GM18526 (cell line): ENCODE data around the gene LIPA.

Source experiments
- POLR2A ChIP-seq: IDR thresholded peaks from 3 replicates; pipeline ENCODE4 v1.6.1; 2011; ENCODE audit not compliant: insufficient read length; ENCODE audit errors: extremely low read depth

Gene LIPA

DNA sequence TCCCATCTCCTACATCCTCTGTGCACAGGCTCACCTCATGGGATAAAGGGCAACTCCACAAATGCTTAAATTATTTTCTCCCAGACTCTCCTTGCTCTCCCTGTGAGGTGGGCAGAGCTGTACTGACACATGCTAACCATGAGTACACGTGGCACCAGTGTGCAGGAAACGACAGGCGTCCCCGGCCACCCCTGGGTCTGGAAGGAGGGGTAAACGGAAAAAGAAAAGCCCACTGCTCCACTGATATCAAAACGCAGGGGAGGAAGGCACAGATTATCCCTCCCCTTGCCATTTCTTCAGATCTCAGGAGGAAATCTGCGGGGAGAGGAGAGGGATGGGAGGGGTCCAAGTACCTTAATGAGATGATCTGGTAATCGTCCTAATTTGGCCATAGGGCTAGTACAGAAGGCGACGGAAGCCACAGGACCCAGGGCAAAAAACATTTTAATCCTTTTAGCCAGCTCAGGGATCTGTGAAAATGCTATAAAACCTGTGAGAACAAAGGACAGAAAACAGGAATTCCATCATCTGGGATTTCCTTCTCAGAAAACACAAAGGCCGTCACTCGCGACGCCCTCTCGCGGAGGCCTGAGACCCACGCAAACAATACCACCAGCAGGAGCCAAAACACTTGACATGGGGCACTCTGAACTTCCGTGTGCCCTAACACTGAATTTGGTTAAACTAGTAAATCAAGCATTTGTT, 26.7 kb downstream of the LIPA start:
- no peak for TF ChIP-seq POLR2A

- no peak for TF ChIP-seq POLR2A
Measured at GRCh38 chr10:89221919-89222318, 29.7 kb downstream of the LIPA start.

DNA sequence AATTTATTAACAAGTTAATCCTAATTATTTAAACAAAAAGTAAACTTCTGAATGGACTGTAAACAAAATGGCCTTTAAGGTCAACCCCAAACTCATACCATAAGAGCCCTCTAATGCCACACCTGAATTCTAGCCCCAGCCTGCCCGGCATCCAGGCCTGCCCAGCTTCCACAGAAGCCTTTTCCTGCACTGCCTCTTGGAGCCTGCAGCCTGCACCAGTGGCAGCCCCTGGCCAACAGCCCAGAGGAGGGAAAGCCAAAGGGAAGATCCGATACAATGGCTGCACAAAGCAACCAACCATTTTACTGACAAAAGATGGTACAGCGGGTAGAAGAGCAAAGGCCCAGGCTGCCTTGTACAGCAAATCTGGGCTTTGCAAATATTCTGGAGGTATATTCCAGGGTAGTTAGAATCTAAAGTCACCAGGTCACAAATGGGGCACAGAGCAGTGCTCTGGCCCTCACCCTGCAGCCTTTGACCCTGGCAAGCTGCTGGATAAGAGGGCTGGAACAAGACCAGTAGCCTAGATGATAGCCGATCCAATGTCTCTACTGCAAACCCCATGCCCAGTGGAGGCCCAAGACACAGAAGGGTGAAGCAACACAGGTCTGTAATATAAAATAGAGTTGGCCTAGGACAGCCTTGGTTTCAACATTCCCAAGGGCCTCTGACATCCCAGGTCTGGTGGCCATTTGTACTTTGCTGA, 31.9 kb downstream of the LIPA start:
- TF ChIP-seq POLR2A: no peak

DNA sequence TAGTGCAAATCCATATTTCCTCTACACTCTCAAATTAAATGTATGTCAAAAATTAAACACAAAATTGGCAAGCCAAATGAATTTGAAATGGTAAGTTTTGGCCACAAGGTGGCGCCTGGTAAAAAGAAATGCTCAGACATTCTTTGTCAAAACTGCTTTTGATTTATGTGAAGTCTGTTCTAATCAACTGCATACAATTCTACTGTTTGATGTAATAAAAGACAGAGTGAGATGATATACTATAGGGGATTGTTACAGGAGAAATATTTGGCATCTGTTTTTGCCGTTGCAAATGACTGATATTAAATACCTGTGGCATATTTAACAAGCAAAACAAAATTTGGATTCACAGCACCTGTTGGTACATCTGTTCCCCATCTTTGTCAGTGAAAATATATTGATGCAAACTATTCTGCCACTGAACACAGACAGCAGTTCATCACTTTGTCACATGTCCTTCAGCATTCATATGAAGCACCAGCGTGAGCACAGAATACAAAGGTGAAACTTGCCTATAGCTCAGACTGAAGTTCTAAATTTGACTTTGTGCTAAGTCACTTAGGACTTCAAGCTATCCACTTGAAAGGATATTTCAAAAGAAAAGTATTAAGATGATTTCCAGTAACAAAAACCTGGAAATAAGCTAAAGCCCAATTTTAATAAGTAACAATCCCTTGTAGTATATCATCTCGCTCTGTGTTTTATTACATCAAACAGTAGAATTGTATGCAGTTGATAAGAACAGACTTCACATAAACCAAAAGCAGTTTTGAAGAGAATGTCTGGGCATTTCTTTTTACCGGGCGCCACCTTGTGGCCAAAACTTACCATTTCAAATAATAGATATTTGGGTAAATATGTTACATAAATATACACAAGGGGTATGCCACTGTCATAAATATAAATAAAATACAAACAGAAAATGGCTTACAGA, 34.3 kb downstream of the LIPA start:
- TF ChIP-seq POLR2A: no peak

DNA sequence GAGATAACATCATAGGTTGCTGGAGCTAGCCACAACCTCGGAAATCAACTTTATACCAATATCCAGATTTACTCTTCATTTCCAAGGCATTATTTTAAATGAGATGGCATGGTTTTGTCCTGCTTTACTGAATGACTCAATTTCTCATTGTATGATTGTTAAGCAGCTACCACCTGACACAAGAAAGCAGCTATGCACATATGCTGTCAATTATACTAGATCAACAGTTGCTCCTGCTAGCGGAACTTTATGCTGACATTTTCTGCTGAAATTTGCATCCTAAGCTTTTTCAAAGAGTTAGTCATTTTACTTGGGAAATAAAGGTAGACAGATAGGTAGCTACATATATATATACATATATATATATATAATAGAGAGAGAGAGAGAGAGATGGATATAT, 35.5 kb downstream of the LIPA start:
- TF ChIP-seq POLR2A: no peak

GRCh38 chr10:89215511-89215910, 36.1 kb downstream of the LIPA start:
- no peak for TF ChIP-seq POLR2A

- no peak for TF ChIP-seq POLR2A
Measured at GRCh38 chr10:89214566-89215165, 36.9 kb downstream of the LIPA start.

DNA sequence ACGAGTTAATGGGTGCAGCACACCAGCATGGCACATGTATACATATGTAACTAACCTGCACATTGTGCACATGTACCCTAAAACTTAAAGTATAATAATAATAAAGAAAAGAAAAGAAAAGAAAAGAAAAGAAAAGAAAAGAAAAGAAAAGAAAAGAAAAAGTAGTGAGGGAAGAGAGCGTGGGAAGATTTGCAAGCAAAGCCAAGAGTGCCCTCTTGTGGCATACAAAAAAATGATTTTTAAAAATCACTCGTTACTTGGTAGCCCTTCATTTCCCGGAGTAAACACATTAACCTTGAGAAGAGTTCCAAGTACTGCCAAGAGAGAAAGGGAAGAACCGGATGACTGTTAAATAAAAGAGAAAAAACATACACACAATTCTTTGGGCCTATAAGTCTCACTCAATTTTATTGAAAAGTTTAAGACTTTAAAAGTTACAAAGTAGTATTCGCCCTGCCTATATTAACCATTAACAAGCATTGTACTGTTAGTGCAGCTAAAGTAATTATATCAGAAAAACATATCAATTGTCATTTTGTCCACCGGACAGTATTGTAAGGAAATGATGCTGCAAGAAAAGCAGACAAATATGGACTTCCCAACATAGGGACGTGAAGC, 38.3 kb downstream of the LIPA start:
- TF ChIP-seq POLR2A: no peak

- no peak for TF ChIP-seq POLR2A
Measured at GRCh38 chr10:89210794-89211425, 40.7 kb downstream of the LIPA start.

DNA sequence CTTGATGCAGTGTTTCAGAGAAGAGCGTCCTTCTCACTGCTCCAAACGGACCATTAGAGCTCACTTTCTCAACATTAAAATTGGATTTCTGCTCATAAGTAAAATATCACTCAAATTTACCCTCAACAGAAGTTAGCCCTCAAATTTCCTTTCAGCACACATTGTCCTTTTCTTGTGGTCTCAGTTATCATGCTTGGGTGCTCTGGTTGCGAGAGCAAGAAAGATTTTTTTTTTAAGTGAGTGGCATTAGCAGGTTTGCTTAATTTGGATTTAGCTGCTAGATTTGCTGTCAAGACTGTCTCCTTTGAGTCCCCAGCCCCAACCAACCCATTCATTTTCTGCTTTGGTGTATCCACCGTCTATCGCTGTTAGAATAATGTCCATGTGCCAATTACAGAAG, 41.9 kb downstream of the LIPA start:
- no peak for TF ChIP-seq POLR2A

DNA sequence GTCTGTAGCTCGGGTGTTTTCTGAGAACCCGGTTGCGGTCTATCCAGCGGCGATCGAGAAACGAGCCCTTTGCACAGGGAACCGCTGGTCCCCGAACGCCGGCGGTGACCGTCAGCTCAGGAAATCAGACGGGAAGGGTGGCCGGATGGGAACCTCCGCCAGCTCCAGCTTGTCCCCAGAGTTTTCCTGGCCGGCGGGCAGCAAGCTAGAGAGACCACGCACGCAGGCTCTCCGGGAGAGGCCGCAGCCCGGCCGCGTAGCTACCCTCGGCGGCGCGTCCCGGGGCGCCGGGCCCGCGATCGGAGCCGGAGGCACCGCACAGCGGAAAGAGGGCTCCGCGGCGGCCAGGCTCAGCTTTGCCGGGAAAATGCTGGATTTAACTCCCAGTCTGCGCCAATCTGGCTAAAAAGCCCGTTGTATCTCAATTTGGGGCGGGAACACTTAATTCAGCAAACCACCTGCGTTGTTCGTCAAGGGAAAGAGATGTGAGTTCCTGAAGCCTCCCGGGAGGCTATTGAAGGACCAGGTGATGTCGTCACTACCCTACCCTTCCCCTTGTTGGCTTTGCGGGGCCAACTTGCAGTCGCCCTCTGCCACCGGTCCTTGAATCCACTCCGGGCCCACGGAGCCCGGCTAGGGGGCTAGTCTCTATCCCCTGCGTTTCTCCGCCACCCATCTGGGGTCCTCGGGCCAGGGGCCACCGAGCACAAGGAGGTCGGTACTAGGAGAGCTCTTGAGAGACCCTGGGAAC, 43.6 kb downstream of the LIPA start:
- TF ChIP-seq POLR2A: no peak

DNA sequence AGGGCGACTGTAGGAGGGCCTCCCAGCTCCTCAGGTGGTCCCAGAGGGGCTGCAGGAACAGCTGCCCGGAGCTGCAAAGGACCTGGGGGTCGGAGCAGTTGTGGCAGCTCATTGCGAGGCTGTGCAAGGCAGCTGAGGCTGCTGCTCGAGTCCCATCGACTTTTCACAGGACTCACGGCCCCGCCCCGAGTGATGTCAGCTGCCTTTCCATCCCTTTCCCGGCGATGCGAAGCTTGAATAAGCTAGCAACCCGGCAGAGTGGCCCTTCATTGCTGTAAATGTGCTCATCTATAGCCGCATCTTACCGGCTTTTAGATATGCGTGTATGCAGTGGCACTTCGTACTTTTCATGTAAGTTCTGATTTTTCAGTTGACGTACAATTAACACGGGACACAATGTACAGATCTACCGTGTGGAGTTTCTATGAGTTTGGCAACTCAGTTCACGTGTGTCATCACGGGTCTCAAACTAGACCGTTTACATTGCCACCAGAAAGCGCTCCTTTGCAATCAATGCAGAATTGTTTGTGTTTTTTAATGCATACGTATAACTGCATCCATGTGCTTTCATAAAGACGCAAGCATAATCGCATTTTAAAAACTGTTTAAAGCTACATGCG, 44.3 kb downstream of the LIPA start, which contains the start of gene CH25H:
CH25H (minus strand) TSS at position 137 of the 620 bp plus-strand sequence; CDS start at position 112, 25 bp downstream.
- TF ChIP-seq POLR2A: no peak
